ENCODE results near the gene FOXL2.

Gene FOXL2

DNA sequence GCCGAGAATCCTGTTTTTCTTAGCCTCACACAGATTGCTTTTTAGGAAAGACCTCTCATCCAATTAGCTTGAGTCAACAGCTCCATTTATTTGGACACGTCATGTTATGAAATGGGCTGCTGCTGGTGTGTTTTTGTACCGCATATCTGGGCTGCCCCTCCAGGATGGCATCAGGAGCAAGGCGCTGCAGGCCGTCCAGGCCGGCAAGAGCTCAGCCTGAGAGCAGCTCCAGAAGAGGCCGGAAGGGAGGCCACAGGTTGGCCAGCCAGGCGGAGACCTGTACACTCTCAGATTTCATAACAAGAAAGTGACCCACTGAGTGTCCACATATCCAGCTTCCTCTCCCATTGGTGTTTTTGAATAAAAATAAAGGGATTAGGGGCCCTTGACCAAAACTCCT lies 28.4 kb upstream of the FOXL2 start:
- H3K4me3 ChIP-seq (replicated peaks; ENCODE audit: low read depth, low read length): no peak overlapping the region
- no peak for DNase-seq (ENCODE audit: low read depth)
- TF ChIP-seq CTCF (IDR thresholded peaks at IDR 0.05; ENCODE audit: low read length, missing control alignments): no peak

DNA sequence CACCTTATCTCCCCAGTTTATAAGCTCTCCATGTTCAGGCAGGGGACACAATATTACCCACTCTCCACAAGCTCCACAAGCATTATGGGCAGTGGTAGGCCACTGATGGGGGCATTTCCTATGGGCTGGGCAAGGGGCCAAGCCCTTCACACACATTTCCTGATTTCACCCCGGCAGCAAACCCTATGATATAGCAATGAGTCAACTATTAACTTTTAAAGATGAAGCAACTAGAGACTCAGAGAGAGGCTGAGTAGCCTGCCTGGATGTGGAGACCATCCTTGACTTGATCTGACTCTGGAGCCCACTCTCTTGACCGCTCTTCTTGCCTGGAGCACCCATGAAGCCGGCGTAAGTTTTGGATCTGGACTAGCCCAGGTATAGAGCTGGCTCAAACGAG lies 27.5 kb upstream of the FOXL2 start:
- DNase-seq (ENCODE audit: low read depth): peak; percentile 46
- H3K4me3 ChIP-seq (replicated peaks; ENCODE audit: low read depth, low read length): no peak overlapping the region
- no peak for TF ChIP-seq CTCF (IDR thresholded peaks at IDR 0.05; ENCODE audit: low read length, missing control alignments)

- DNase-seq (ENCODE audit: low read depth): no peak
- no peak overlapping the region for H3K4me3 ChIP-seq (replicated peaks; ENCODE audit: low read depth, low read length)
- no peak for TF ChIP-seq CTCF (IDR thresholded peaks at IDR 0.05; ENCODE audit: low read length, missing control alignments)
These were observed 26.0 kb upstream of the FOXL2 start for GRCh38 chr3:138972941-138973340.

DNA sequence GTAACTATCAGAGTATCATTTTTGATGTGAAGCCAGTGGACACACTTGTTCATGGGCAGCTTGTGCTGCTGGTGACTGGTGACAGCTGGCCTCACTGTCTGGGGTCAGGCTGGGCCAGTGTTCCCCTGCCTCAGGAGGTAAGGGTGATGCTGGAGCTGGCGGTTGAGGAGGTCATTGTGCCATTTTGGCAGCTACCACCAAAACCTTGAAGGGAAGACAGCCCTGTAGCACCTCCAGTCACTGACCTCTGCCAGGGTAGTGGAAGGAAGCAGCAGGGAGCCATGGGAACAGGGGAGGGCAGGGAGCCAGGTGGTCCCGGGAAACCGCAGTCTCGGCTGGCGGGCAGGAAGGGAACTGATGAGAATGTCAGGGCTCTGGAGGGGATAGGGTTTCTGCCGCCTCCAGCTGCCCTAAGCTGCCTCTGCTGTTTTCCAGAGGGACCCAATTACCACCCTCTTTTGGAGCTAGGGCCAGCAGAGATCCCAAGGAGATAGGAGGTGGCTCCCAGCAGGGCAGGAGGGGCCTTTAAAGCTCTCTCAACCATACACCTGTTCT lies 24.9 kb upstream of the FOXL2 start:
- DNase-seq (ENCODE audit: low read depth): no peak
- H3K4me3 ChIP-seq (replicated peaks; ENCODE audit: low read depth, low read length): no peak overlapping the region
- TF ChIP-seq CTCF (IDR thresholded peaks at IDR 0.05; ENCODE audit: low read length, missing control alignments): no peak

GRCh38 chr3:138964923-138965322 lies 18.0 kb upstream of the FOXL2 start:
- DNase-seq (ENCODE audit: low read depth): no peak
- TF ChIP-seq CTCF (IDR thresholded peaks at IDR 0.05; ENCODE audit: low read length, missing control alignments): no peak

DNA sequence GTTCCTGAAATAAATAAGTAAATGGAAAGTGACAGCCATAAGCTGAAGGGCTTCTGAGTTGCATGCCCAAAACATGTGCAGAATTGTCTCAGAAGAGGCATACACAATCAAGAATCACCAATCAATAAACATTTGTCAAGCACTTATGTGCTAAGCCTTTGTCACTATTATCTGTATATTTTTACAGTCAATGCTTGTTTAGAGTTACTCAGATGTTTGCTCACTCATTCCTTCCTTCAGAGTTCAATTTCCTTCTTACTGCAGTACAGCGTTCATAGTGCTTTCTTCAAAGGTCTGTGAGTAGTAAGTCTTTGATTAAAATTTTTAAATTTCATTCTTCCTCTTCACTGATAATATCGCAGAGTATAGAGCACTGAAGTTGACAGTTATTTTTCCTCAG lies 17.3 kb upstream of the FOXL2 start:
- TF ChIP-seq CTCF (IDR thresholded peaks at IDR 0.05; ENCODE audit: low read length, missing control alignments): no peak
- no peak for DNase-seq (ENCODE audit: low read depth)
- H3K4me3 ChIP-seq (replicated peaks; ENCODE audit: low read depth, low read length): no peak overlapping the region

More at GRCh38 chr3:138964923-138965322, 18.0 kb upstream of the FOXL2 start:
- H3K4me3 ChIP-seq (replicated peaks; ENCODE audit: low read depth, low read length): no peak overlapping the region

DNA sequence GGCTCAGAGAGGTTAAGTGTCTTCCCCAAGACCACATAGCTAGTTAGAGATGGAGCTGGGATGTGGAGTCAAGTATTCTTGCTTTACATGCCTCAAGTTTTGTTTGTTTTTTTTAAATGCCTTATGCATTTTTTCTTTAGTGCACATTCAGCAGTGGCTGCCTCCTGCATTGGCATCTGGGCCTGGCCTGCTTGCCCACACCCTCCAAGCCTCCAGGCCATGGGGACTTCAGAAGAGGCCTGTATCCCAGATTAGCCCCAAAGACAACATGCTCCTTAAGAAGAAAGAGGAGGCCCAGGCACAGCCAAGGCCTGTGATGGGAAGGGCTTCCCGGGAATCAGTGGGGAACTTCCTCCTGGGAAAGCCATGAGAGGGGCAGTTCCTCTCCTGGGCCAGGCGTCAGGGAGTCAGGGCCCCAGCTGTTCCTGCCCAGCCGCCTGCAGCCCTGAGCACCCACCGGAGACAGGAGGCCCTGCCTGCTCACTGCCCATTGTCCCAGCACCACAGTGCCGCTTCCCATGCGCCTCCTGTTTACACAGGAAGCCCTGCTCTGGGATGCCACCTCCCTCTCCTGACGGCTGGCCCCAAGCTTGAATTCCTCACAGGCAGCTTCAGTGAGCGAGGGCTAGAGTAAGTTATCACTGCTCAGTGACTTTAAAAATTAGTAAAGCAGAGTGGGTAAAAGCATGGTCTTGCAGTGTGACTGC lies 16.1 kb upstream of the FOXL2 start:
- no peak for DNase-seq (ENCODE audit: low read depth)
- H3K4me3 ChIP-seq (replicated peaks; ENCODE audit: low read depth, low read length): no peak overlapping the region
- TF ChIP-seq CTCF (IDR thresholded peaks at IDR 0.05; ENCODE audit: low read length, missing control alignments): no peak
